A549 (cell line): ENCODE measurements around the gene ITIH5. TPM values are rescaled to one million over a fixed set of nuclear protein-coding genes. Genes with fewer than 3 reads are reported as not detected.

Experiments used
- ATAC-seq, 2 experiments: fragments of 200-7000 bp in 1 of 2; fragments of >200 bp in 1 of 2; cut with Nextera tagmentation in 1 of 2; cut with Tn5 transposase in 1 of 2; 3 replicates each; pipeline versions ENCODE4 v1.8.0 to v1.9.1; 2018 to 2020; ENCODE audit warnings: mild to moderate bottlenecking in 1 of 2, moderate library complexity in 1 of 2
- CTCF ChIA-PET: fragments of 300-600 bp; sonication (Branson Sonifier 250); formaldehyde crosslinking; extraction: SDS; loops from one replicate; lab custom pipeline; 2021; ENCODE audit warnings: antibody characterized with exemption, inconsistent platforms; lab: Yijun Ruan, JAX
- POLR2A ChIA-PET: fragments of 350-600 bp; formaldehyde crosslinking; extraction: SDS; loops from one replicate; lab custom pipeline; 2021; ENCODE audit warnings: antibody characterized with exemption, inconsistent platforms; lab: Yijun Ruan, JAX
- DNase-seq, 2 experiments: peaks; one replicate each; pipeline versions ENCODE4 v3.0.0 to v3.0.0-alpha.2; 2011 to 2016; ENCODE audit warnings: low read depth in 1 of 2, low spot score in 1 of 2
- FAIRE-seq: peaks from 2 replicates; lab custom pipeline; 2011; peaks lifted over from hg19 to GRCh38; lab: Jason Lieb, UNC
- H3K27ac ChIP-seq, 2 experiments: fragments of >200 bp; sonication (Bioruptor Twin); formaldehyde crosslinking; 3 replicates each; pipeline ENCODE4 v1.5.1; 2016 to 2017
- H3K4me1 ChIP-seq: fragments of >200 bp; sonication (Bioruptor Twin); formaldehyde crosslinking; 3 replicates; pipeline ENCODE4 v1.6.1; 2016
- H3K4me2 ChIP-seq: fragments of >200 bp; sonication (Bioruptor Twin); formaldehyde crosslinking; 3 replicates; pipeline ENCODE4 v1.6.1; 2016
- H3K4me3 ChIP-seq: fragments of >200 bp; sonication (Bioruptor Twin); formaldehyde crosslinking; 3 replicates; pipeline ENCODE4 v1.5.1; 2016
- H3K9me3 ChIP-seq: fragments of >200 bp; sonication (Bioruptor Twin); formaldehyde crosslinking; 3 replicates; pipeline ENCODE4 v1.6.1; 2016
- BHLHE40 ChIP-seq: IDR thresholded peaks from 2 replicates; pipeline ENCODE4 v1.6.1; 2012; ENCODE audit warnings: low read depth, low read length, inconsistent platforms
- CBX2 ChIP-seq: fragments of 200-600 bp; sonication (generic); IDR thresholded peaks from 2 replicates; pipeline ENCODE4 v1.6.1; 2016; ENCODE audit warnings: low read depth, mild to moderate bottlenecking, borderline replicate concordance
- CHD2 ChIP-seq: fragments of 150-350 bp; IDR thresholded peaks from 2 replicates; pipeline ENCODE4 v1.6.1; 2014; ENCODE audit warnings: low read length; ENCODE audit not compliant: partially characterized antibody
- ESRRA ChIP-seq: fragments of 150-350 bp; IDR thresholded peaks from 2 replicates; pipeline ENCODE4 v1.6.1; 2014; ENCODE audit warnings: mild to moderate bottlenecking, low read length, borderline replicate concordance
- FOSL2 ChIP-seq, 2 experiments: fragments of 450-650 bp in 1 of 2; fragments of >200 bp in 1 of 2; sonication (Bioruptor Twin) in 1 of 2; formaldehyde crosslinking; IDR thresholded peaks; 2 replicates each; pipeline versions ENCODE4 v1.5.0 to v1.6.1; 2016 to 2020; ENCODE audit warnings: mild to moderate bottlenecking in 1 of 2, moderate library complexity in 1 of 2
- HOXA7 ChIP-seq: fragments of 250-450 bp; sonication (Bioruptor Pico); IDR thresholded peaks from 2 replicates; pipeline ENCODE4 v1.5.0; 2020; ENCODE audit warnings: mild to moderate bottlenecking, moderate library complexity
- HOXB13 ChIP-seq: fragments of 250-450 bp; sonication (Bioruptor Pico); IDR thresholded peaks from 2 replicates; pipeline ENCODE4 v1.5.0; 2020; ENCODE audit warnings: low read depth, mild to moderate bottlenecking, moderate library complexity
- JUN ChIP-seq, 2 experiments: fragments of >200 bp; sonication (Bioruptor Twin); formaldehyde crosslinking; IDR thresholded peaks; 2 replicates in 1 of 2; 3 replicates in 1 of 2; pipeline ENCODE4 v1.6.1; 2016 to 2017
- KDM1A ChIP-seq: fragments of 200-600 bp; sonication (generic); IDR thresholded peaks from 2 replicates; pipeline ENCODE4 v1.6.1; 2016; ENCODE audit warnings: low read depth, mild to moderate bottlenecking
- MYC ChIP-seq: IDR thresholded peaks from 2 replicates; pipeline ENCODE4 v1.6.1; 2012; ENCODE audit warnings: mild to moderate bottlenecking, inconsistent platforms, low read length, improper control_type of control experiment, borderline replicate concordance
- NFE2L2 ChIP-seq: fragments of 150-350 bp; conservative IDR thresholded peaks from 2 replicates; pipeline ENCODE4 v1.6.1; 2014; ENCODE audit warnings: low read length
- NPAS2 ChIP-seq: fragments of 250-450 bp; sonication (Bioruptor Pico); IDR thresholded peaks from 2 replicates; pipeline ENCODE4 v1.8.0; 2022; ENCODE audit warnings: mild to moderate bottlenecking, moderate library complexity, borderline replicate concordance
- PHF8 ChIP-seq: fragments of 200-600 bp; sonication (generic); IDR thresholded peaks from 2 replicates; pipeline ENCODE4 v1.6.1; 2016; ENCODE audit warnings: low read depth, mild to moderate bottlenecking, antibody characterized with exemption, moderate library complexity, borderline replicate concordance
- POLR2A ChIP-seq: IDR thresholded peaks from 2 replicates; pipeline ENCODE4 v1.6.1; 2012; ENCODE audit warnings: mild to moderate bottlenecking, low read length
- POLR2AphosphoS2 ChIP-seq: conservative IDR thresholded peaks from 2 replicates; pipeline ENCODE4 v1.6.1; 2012; ENCODE audit warnings: low read length, improper control_type of control experiment, inconsistent platforms
- RAD21 ChIP-seq, 2 experiments: fragments of >200 bp in 1 of 2; sonication (Bioruptor Twin) in 1 of 2; formaldehyde crosslinking in 1 of 2; IDR thresholded peaks in 1 of 2; conservative IDR thresholded peaks in 1 of 2; 2 replicates in 1 of 2; 3 replicates in 1 of 2; pipeline ENCODE4 v1.6.1; 2012 to 2018; ENCODE audit warnings: inconsistent platforms in 1 of 2
- RFX5 ChIP-seq: fragments of 450-650 bp; IDR thresholded peaks from 2 replicates; pipeline ENCODE4 v1.7.1; 2014; ENCODE audit warnings: antibody characterized with exemption, mild to moderate bottlenecking, moderate library complexity
- SMC3 ChIP-seq: fragments of >200 bp; sonication (Bioruptor Twin); formaldehyde crosslinking; IDR thresholded peaks from 3 replicates; pipeline ENCODE4 v1.6.1; 2018; ENCODE audit warnings: inconsistent platforms
- TFCP2L1 ChIP-seq: fragments of 250-450 bp; sonication (Bioruptor Pico); IDR thresholded peaks from 2 replicates; pipeline ENCODE4 v1.5.0; 2021; ENCODE audit warnings: mild to moderate bottlenecking
- ZC3H11A ChIP-seq: fragments of 450-650 bp; IDR thresholded peaks from 2 replicates; pipeline ENCODE4 v1.6.1; 2014; ENCODE audit warnings: antibody characterized with exemption, mild to moderate bottlenecking
- ZFP36 ChIP-seq: fragments of 450-650 bp; IDR thresholded peaks from 2 replicates; pipeline ENCODE4 v1.6.1; 2014; ENCODE audit warnings: borderline replicate concordance; ENCODE audit not compliant: partially characterized antibody
- ZNF302 ChIP-seq: fragments of 250-450 bp; sonication (Bioruptor Pico); IDR thresholded peaks from 2 replicates; pipeline ENCODE4 v1.9.0; 2021; ENCODE audit warnings: inconsistent platforms, mild to moderate bottlenecking, moderate library complexity
- ZSCAN20 ChIP-seq: fragments of 250-450 bp; sonication (Bioruptor Pico); IDR thresholded peaks from 2 replicates; pipeline ENCODE4 v1.8.0; 2022; ENCODE audit warnings: mild to moderate bottlenecking, moderate library complexity
- whole genome bisulfite sequencing: methylation state at CpG from one replicate; pipeline ENCODE4 v1.1.6; 2017; ENCODE audit errors: missing lambda C conversion rate; 5-methylcytosine and 5-hydroxymethylcytosine counted together
- polyA plus RNA-seq, 4 experiments: library from polyadenylated mRNA; depleted of rRNA in 3 of 4; stranded (reverse); fragments of >200 nt; fragmentation: RNase III in 1 of 4; extraction: RNeasy Plus Mini Kit Qiagen cat#74134 plus additional on column Dnase treatment in 1 of 4; gene quantifications; 2 replicates in 3 of 4; 3 replicates in 1 of 4; pipeline ENCODE4 v1.2.3, GENCODE V29; 2011 to 2017
- TF ChIP-seq, protein P1 (sequence below): fragments of 150-350 bp; IDR thresholded peaks from 2 replicates; pipeline ENCODE4 v1.6.1; 2014; ENCODE audit warnings: low read depth, mild to moderate bottlenecking, low read length
- TF ChIP-seq, protein P2 (sequence below): fragments of 250-450 bp; sonication (Bioruptor Pico); IDR thresholded peaks from 2 replicates; pipeline ENCODE4 v1.5.0; 2020; ENCODE audit warnings: low read depth, mild to moderate bottlenecking, moderate library complexity
- TF ChIP-seq, protein P3 (sequence below): IDR thresholded peaks from 2 replicates; pipeline ENCODE4 v1.6.1; 2012
- TF ChIP-seq, protein P4 (sequence below): fragments of 200-600 bp; sonication (generic); IDR thresholded peaks from 2 replicates; pipeline ENCODE4 v1.6.1; 2016; ENCODE audit warnings: antibody characterized with exemption, mild to moderate bottlenecking, moderate library complexity

Gene ITIH5
- polyA plus RNA-seq, 2 of the 4 experiments (the other 2 are of a cell fraction) = 0.03 to 0.05 TPM

DNA sequence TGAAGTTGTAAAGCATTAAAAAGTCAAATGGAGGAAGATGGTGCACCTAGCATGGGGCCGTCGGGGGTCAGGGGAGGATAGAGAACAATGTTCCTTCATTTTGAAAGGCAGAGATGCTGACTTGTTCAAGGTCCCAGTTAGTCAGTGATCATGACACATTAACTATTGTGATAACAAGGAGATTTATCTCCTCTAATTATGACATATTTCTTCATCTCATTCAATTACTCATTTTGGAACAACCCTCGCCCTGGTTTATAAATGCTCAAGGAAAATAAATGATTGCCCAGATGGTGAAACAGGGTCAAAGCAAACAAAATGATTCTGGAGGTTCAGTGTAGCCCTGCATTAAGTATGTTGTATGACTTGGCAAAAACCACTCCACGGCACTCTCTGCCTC, 106.2 kb downstream of the ITIH5 start:
- Histone ChIP-seq H3K4me1 (no peaks in the 10 kb centered on the region), H3K4me2 (no peak overlapping the region), H3K9me3 (no peaks in the 10 kb centered on the region), H3K27ac (no peak overlapping the region), H3K4me3 (no peak overlapping the region)
- DNase-seq = no peak
- TF ChIP-seq, protein P1, sequence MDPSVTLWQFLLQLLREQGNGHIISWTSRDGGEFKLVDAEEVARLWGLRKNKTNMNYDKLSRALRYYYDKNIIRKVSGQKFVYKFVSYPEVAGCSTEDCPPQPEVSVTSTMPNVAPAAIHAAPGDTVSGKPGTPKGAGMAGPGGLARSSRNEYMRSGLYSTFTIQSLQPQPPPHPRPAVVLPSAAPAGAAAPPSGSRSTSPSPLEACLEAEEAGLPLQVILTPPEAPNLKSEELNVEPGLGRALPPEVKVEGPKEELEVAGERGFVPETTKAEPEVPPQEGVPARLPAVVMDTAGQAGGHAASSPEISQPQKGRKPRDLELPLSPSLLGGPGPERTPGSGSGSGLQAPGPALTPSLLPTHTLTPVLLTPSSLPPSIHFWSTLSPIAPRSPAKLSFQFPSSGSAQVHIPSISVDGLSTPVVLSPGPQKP = no peak
- TF ChIP-seq ZFP36 = no peak
- no peak for TF ChIP-seq FOSL2 (IDR thresholded peaks at IDR 0.05)
- TF ChIP-seq FOSL2 (CRISPR knock-in tag; IDR thresholded peaks at IDR 0.05) = no peak
- no peak for TF ChIP-seq PHF8
- no peak for TF ChIP-seq CHD2
- no peak for TF ChIP-seq SMC3
- TF ChIP-seq NFE2L2 = no peak
- no peak for TF ChIP-seq RFX5
- no peak for TF ChIP-seq ZSCAN20
- no peak for TF ChIP-seq POLR2AphosphoS2
- no peak for TF ChIP-seq MYC
- TF ChIP-seq ZNF302 = no peak
- TF ChIP-seq NPAS2 (CRISPR knock-in tag) = no peak
- TF ChIP-seq CBX2 = no peak
- 8% methylated on average over 4 of the region's 4 CpGs for WGBS
- ChIA-PET CTCF (no interaction called here), POLR2A (no interaction called here)
- no peak for FAIRE-seq
- ATAC-seq = no peak

- WGBS = 14% methylated on average over 3 of the region's 3 CpGs
- Histone ChIP-seq H3K27ac (no peak overlapping the region), H3K4me1 (no peaks in the 10 kb centered on the region), H3K9me3 (no peaks in the 10 kb centered on the region), H3K4me2 (no peak overlapping the region), H3K4me3 (no peak overlapping the region)
- DNase-seq (no peak), FAIRE-seq (no peak), ATAC-seq (no peak)
- TF ChIP-seq BHLHE40 (no peak), ZC3H11A (no peak), NPAS2 (CRISPR knock-in tag) (no peak), JUN (IDR thresholded peaks at IDR 0.05) (no peak), HOXB13 (CRISPR knock-in tag) (no peak), FOSL2 (IDR thresholded peaks at IDR 0.05) (no peak), FOSL2 (CRISPR knock-in tag; IDR thresholded peaks at IDR 0.05) (no peak), RAD21 (conservative IDR thresholded peaks at IDR 0.05 in 1 of 2, IDR thresholded peaks at IDR 0.05 in 1 of 2) (no peak), KDM1A (no peak), CBX2 (no peak), ESRRA (no peak), POLR2AphosphoS2 (no peak), HOXA7 (no peak), POLR2A (no peak), RFX5 (no peak), TFCP2L1 (CRISPR knock-in tag) (no peak)
- TF ChIP-seq, protein P2, sequence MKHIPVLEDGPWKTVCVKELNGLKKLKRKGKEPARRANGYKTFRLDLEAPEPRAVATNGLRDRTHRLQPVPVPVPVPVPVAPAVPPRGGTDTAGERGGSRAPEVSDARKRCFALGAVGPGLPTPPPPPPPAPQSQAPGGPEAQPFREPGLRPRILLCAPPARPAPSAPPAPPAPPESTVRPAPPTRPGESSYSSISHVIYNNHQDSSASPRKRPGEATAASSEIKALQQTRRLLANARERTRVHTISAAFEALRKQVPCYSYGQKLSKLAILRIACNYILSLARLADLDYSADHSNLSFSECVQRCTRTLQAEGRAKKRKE (CRISPR knock-in tag) = no peak
- TF ChIP-seq, protein P3, sequence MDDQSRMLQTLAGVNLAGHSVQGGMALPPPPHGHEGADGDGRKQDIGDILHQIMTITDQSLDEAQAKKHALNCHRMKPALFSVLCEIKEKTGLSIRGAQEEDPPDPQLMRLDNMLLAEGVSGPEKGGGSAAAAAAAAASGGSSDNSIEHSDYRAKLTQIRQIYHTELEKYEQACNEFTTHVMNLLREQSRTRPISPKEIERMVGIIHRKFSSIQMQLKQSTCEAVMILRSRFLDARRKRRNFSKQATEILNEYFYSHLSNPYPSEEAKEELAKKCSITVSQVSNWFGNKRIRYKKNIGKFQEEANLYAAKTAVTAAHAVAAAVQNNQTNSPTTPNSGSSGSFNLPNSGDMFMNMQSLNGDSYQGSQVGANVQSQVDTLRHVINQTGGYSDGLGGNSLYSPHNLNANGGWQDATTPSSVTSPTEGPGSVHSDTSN = no peak
- TF ChIP-seq, protein P4, sequence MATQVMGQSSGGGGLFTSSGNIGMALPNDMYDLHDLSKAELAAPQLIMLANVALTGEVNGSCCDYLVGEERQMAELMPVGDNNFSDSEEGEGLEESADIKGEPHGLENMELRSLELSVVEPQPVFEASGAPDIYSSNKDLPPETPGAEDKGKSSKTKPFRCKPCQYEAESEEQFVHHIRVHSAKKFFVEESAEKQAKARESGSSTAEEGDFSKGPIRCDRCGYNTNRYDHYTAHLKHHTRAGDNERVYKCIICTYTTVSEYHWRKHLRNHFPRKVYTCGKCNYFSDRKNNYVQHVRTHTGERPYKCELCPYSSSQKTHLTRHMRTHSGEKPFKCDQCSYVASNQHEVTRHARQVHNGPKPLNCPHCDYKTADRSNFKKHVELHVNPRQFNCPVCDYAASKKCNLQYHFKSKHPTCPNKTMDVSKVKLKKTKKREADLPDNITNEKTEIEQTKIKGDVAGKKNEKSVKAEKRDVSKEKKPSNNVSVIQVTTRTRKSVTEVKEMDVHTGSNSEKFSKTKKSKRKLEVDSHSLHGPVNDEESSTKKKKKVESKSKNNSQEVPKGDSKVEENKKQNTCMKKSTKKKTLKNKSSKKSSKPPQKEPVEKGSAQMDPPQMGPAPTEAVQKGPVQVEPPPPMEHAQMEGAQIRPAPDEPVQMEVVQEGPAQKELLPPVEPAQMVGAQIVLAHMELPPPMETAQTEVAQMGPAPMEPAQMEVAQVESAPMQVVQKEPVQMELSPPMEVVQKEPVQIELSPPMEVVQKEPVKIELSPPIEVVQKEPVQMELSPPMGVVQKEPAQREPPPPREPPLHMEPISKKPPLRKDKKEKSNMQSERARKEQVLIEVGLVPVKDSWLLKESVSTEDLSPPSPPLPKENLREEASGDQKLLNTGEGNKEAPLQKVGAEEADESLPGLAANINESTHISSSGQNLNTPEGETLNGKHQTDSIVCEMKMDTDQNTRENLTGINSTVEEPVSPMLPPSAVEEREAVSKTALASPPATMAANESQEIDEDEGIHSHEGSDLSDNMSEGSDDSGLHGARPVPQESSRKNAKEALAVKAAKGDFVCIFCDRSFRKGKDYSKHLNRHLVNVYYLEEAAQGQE = no peak
- ChIA-PET CTCF (interaction anchor here (2.0 kb wide), 1 partner anchor 34 kb away, joined by 8 read pairs; no protein-coding TSS in a partner anchor), POLR2A (no interaction called here)
These were observed 107.4 kb downstream of the ITIH5 start for GRCh38 chr10:7559386-7559785.
